Testis (tissue), 3 donors: Measurements from ENCODE around the gene AGER. TPM values are rescaled to one million over a fixed set of nuclear protein-coding genes. Genes with fewer than 3 reads are reported as not detected.
"Not testable (repeated sequence)": the region's sequence is repeated elsewhere in the genome, so short reads cannot be mapped to it uniquely, and the experiment has no call there.

ENCODE experiments used
- DNase-seq: peaks from one replicate; pipeline ENCODE4 v3.0.0-alpha.2; 2019
- H3K27ac ChIP-seq, 2 donors: fragments of 200-600 bp; sonication (generic); one replicate each; pipeline ENCODE4 v1.5.1; 2019
- H3K27me3 ChIP-seq: fragments of 200-600 bp; sonication (generic); one replicate; pipeline ENCODE4 v1.5.1; 2019
- H3K36me3 ChIP-seq: fragments of 200-600 bp; sonication (generic); one replicate; pipeline ENCODE4 v1.5.1; 2017; ENCODE audit warnings: low read depth; ENCODE audit errors: missing control alignments
- H3K4me1 ChIP-seq: fragments of 200-600 bp; sonication (generic); one replicate; pipeline ENCODE4 v1.5.1; 2019
- H3K4me3 ChIP-seq, 2 donors: fragments of 200-600 bp; sonication (generic); one replicate each; pipeline ENCODE4 v1.5.1; 2017 to 2019
- H3K9me3 ChIP-seq: fragments of 200-600 bp; sonication (generic); one replicate; pipeline ENCODE4 v1.5.1; 2017
- CTCF ChIP-seq, 3 experiments: fragments of 450-650 bp in 2 of 3; fragments of 200-600 bp in 1 of 3; sonication (generic) in 1 of 3; IDR thresholded peaks; one replicate each; pipeline ENCODE4 v1.5.1; 2016 to 2019; ENCODE audit warnings: antibody characterized with exemption in 3 of 3, mild to moderate bottlenecking in 2 of 3, moderate library complexity in 1 of 3
- POLR2A ChIP-seq: fragments of 450-650 bp; IDR thresholded peaks from one replicate; pipeline ENCODE4 v1.6.1; 2017; ENCODE audit warnings: antibody characterized with exemption, mild to moderate bottlenecking, moderate library complexity
- WGBS, 2 donors: methylation state at CpG; one replicate each; pipeline ENCODE4 v1.1.5; 2018; 5-methylcytosine and 5-hydroxymethylcytosine counted together
- intact Hi-C: fragments of 100-400 bp; cut with DNase I; formaldehyde crosslinking; loops from one replicate; pipeline ENCODE4 v1.15.1; 2023; ENCODE audit warnings: low total_unique reads
- polyA plus RNA-seq: library from polyadenylated mRNA; stranded (reverse); fragments of 350-450 nt; fragmentation: Illumina TruSeq; extraction: RNeasy Lipid Tissue Mini Kit (QIAGEN cat#74804); gene quantifications from one replicate; pipeline ENCODE4 v1.2.3, GENCODE V29; 2014; ENCODE audit warnings: low read depth, low replicate concordance; ENCODE audit not compliant: insufficient read depth
- total RNA-seq, 2 donors: library from RNA; depleted of rRNA; stranded (reverse); fragments of >200 nt; gene quantifications; one replicate each; pipeline ENCODE4 v1.2.3, GENCODE V29; 2016

AGER gene
- total and polyA plus RNA-seq, 3 donors from 2014 or later, result 5.8 to 8.6 (median 7.8) TPM

DNA sequence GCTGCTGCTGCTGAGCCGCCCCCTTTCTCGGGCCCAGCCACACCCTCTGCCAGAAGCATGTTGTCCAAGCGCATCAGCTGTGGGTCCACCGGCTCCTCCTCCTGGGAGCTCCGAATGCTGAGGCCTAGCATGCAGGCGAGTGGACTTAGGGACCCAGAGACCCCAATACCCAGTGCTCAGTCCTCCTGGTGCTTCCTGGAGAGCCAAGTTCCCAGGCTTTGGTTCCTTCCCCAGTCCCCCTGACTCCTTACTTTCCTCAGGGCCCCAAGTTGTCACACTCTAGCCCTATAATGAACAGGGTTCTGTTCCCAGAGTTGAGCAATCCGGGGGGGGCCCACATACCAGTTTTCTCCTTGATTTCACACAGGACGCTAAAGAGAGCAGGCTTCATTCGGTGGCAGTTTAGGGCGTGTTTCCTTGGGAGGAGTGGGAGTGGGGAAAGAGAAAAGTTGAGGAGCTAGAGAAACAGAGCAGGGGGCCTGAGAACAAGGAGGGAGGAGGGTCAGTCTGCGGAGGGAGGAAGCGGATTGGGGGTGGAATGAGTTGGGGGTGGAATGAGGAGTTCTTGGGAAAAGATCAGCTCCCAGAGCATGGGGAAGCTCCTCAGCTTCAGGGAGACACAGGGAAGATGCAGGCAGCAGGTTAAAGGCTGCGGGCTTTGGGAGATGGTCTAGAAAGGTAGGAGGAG lies 4.5 kb upstream of the AGER start:
- DNase-seq, result no peak
- intact Hi-C loops, result no loop called here
- Histone ChIP-seq H3K36me3 (no peaks in the 10 kb centered on the region), H3K9me3 (no peaks in the 10 kb centered on the region), H3K4me1 (peaks cover 32% of the 10 kb centered on the region), H3K4me3 (peak overlapping the region; percentile 73 to 93), H3K27me3 (no peaks in the 10 kb centered on the region), H3K27ac (peak overlapping the region; percentile 98 to 99)
- TF ChIP-seq POLR2A, result no peak
- no peak for TF ChIP-seq CTCF (IDR thresholded peaks at IDR 0.05)
- WGBS, 2 donors, result 11 to 20% methylated on average over 10 to 13 of the region's 13 CpGs

GRCh38 chr6:32187725-32188380 lies 3.8 kb upstream of the AGER start:
- intact Hi-C loops, DNase-seq, H3K36me3 ChIP-seq, H3K9me3 ChIP-seq, H3K4me3 ChIP-seq, H3K27me3 ChIP-seq: not testable (repeated sequence)
- Histone ChIP-seq H3K27ac (peak overlapping the region in 1 of 2 donors; percentile 98), H3K4me1 (peaks cover 32% of the 10 kb centered on the region)
- WGBS, 2 donors, result 61 to 62% methylated on average over 10 to 18 of the region's 18 CpGs

DNA sequence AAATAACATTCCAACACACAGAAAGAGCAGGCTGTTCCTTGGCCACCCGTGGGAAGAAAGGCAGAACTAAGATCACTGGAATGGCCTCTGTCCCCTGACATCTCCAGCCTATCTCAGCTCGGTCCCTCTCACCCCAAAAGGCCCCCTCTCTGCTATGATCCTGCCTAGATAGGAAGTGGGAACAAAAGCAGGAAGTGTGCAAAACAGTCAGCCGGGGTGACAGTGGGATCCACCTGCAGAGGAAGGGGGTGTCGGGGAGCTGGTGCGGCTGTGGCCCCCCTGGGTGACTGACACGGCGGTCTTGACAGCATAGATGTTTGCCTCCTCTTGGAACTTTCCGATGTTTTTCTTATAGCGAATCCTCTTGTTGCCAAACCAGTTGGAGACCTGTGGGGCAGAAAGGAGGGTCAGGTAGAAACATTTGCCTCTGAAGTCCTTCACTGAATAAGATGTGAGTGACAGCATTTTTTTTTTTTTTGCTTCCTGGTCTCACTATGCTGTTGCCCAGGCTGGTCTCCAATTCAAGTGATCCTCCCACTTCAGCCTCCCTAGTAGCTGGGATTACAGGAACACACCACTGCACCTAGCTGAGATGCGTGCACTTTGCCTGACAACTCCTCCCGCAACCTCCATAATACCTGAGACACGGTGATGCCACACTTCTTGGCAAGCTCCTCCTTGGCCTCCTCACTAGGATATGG lies 3.1 kb upstream of the AGER start:
- no peaks in the 10 kb centered on the region for H3K36me3 ChIP-seq
- no peak for DNase-seq
- intact Hi-C loops, result no loop called here

GRCh38 chr6:32186151-32186840 lies 2.2 kb upstream of the AGER start:
- H3K9me3 ChIP-seq, H3K27me3 ChIP-seq, intact Hi-C loops, H3K36me3 ChIP-seq, H3K4me3 ChIP-seq, DNase-seq: not testable (repeated sequence)
- H3K27ac ChIP-seq, result peak overlapping the region; percentile 76 to 84
- WGBS, 2 donors, result 56 to 63% methylated on average over 10 of the region's 10 CpGs
- peaks cover 31% of the 10 kb centered on the region for H3K4me1 ChIP-seq

More for the DNA sequence above, 3.1 kb upstream of the AGER start:
- Histone ChIP-seq H3K9me3 (no peaks in the 10 kb centered on the region), H3K4me1 (peaks cover 32% of the 10 kb centered on the region), H3K4me3 (no peak overlapping the region), H3K27ac (peak overlapping the region; percentile 76 to 84), H3K27me3 (no peaks in the 10 kb centered on the region)
- no peak for TF ChIP-seq POLR2A
- TF ChIP-seq CTCF (IDR thresholded peaks at IDR 0.05), result no peak
- 67 to 70% methylated on average over 11 to 12 of the region's 12 CpGs for whole genome bisulfite sequencing, 2 donors

GRCh38 chr6:32185681-32186131 lies 1.7 kb upstream of the AGER start:
- H3K9me3 ChIP-seq, H3K4me3 ChIP-seq, H3K27me3 ChIP-seq, intact Hi-C loops, H3K36me3 ChIP-seq: not testable (repeated sequence)
- 33 to 39% methylated on average over 11 of the region's 11 CpGs for WGBS, 2 donors
- H3K27ac ChIP-seq, result peak overlapping the region; percentile 76 to 84
- DNase-seq, result peak; percentile 92
- H3K4me1 ChIP-seq, result peaks cover 25% of the 10 kb centered on the region
